ENCODE results near the gene SKIL. TPM values are rescaled to one million over a fixed set of nuclear protein-coding genes. Genes with fewer than 3 reads are reported as not detected.

SKIL gene
- total RNA-seq, 1 donor from 2014 or later, result 98.0 TPM

DNA sequence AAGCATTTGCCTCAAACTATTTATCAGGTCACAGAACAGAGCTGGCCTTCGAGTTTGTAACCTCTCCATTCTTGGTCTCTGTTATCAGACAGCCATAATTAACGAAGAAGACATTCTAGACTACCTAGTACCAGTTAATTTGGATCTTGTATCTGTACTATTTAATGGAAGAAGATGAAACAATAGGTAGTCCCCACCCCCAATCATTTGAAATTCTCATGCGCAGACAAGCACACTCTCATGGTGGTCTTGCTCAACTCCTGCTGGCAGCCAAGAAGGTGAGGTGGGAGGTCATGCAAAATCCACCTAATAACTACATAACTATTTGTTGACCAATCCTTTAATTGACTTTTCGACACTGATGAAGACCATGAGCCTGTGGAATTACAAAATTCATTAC, 2.8 kb upstream of the SKIL start:
- peak overlapping the region; percentile 82 for H3K27ac Mint-ChIP-seq
- no peak for DNase-seq (ENCODE audit: low spot score, unreplicated experiment)
- TF ChIP-seq, protein P1, sequence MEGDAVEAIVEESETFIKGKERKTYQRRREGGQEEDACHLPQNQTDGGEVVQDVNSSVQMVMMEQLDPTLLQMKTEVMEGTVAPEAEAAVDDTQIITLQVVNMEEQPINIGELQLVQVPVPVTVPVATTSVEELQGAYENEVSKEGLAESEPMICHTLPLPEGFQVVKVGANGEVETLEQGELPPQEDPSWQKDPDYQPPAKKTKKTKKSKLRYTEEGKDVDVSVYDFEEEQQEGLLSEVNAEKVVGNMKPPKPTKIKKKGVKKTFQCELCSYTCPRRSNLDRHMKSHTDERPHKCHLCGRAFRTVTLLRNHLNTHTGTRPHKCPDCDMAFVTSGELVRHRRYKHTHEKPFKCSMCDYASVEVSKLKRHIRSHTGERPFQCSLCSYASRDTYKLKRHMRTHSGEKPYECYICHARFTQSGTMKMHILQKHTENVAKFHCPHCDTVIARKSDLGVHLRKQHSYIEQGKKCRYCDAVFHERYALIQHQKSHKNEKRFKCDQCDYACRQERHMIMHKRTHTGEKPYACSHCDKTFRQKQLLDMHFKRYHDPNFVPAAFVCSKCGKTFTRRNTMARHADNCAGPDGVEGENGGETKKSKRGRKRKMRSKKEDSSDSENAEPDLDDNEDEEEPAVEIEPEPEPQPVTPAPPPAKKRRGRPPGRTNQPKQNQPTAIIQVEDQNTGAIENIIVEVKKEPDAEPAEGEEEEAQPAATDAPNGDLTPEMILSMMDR (IDR thresholded peaks at IDR 0.05; ENCODE audit: unreplicated experiment), result no peak
- peak overlapping the region; percentile 10 for H3K4me3 Mint-ChIP-seq (ENCODE audit: low read depth)
- peaks cover under 1% of the 10 kb centered on the region for H3K36me3 Mint-ChIP-seq (ENCODE audit: insufficient read depth)
- H3K4me1 Mint-ChIP-seq (ENCODE audit: low read depth), result peaks cover 43% of the 10 kb centered on the region
- no peaks in the 10 kb centered on the region for H3K27me3 Mint-ChIP-seq
- no peaks in the 10 kb centered on the region for H3K9me3 Mint-ChIP-seq (ENCODE audit: low read depth)

DNA sequence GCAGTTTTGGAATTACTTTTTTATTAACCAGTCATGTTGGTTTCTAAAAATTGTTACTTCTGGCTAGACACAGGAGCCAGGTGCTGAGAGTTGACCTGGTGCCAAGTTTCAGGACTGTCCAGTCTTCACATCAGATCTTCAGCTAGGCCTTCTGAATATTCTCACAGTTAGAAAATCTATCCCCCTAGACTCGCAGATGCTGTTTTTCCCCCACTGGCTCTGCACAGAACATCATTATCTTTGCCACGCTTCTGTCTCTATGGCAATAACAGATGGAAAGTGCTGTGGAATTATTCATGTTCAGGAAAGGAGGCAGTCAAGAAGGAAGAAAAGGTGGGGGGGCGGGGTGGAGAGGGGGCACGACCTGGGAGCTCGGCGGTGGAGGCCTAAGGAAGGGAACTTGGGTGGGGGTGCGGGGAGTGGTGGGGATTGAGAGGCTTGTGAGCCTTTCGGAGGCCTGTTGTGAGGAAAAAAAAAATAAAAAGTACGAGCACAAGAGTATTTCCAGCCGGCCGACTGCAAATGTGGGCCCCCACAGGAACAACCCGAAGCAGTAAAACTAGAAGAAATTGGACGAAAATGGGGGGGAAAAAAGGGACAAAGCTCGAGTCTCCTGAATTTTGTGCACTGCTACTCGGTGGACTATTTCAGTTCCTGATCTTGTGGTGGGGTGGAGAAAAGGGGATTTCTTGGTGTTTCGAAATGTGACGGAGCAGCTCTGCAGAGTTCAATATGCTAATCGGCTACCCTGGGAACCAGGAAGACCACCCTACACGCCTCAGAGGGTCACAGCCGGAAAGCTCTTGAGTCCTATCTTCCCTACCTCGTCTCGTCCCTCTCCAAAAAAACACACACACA, 1.5 kb upstream of the SKIL start:
- H3K36me3 Mint-ChIP-seq (ENCODE audit: insufficient read depth), result peaks cover 6% of the 10 kb centered on the region
- H3K4me1 Mint-ChIP-seq (ENCODE audit: low read depth), result peaks cover 47% of the 10 kb centered on the region
- peak overlapping the region; percentile 98 for H3K27ac Mint-ChIP-seq
- DNase-seq (ENCODE audit: low spot score, unreplicated experiment), result no peak
- H3K9me3 Mint-ChIP-seq (ENCODE audit: low read depth), result no peaks in the 10 kb centered on the region
- H3K27me3 Mint-ChIP-seq, result no peaks in the 10 kb centered on the region
- peak overlapping the region; percentile 71 for H3K4me3 Mint-ChIP-seq (ENCODE audit: low read depth)
- TF ChIP-seq, protein P1 (IDR thresholded peaks at IDR 0.05; ENCODE audit: unreplicated experiment), result no peak

DNA sequence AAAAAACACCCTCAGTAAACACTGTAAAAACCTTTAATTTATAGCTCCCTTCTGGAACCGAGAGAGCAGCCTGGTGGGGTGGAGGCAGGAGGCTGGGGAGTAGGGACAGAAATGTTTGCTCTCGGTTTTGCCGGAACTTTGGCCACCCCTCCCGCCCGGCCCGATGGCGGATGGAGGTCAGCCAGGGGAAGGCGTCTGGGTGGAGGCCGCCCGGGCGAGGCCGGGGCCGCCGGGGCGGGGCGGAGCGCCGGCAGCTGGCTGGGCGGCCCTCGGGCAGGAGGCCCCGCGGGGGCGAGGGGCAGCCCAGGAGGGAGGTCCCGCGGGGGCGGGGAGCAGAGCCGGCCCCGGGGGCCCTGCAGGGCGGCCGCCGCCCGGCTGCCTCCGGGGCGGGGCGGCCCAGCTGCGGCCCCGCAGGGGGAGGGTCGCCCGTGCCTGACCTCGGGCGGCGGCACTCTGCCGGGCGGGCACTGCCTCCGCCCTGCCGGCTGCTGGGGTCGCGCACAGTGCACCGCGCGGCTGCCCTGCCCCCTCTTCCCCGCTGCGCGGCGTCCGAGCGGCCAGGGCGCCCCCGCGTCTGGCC, 829 bp upstream of the SKIL start:
- TF ChIP-seq, protein P1 (IDR thresholded peaks at IDR 0.05; ENCODE audit: unreplicated experiment), result no peak
- peak overlapping the region; percentile 98 for H3K27ac Mint-ChIP-seq
- H3K4me1 Mint-ChIP-seq (ENCODE audit: low read depth), result peaks cover 52% of the 10 kb centered on the region

DNA sequence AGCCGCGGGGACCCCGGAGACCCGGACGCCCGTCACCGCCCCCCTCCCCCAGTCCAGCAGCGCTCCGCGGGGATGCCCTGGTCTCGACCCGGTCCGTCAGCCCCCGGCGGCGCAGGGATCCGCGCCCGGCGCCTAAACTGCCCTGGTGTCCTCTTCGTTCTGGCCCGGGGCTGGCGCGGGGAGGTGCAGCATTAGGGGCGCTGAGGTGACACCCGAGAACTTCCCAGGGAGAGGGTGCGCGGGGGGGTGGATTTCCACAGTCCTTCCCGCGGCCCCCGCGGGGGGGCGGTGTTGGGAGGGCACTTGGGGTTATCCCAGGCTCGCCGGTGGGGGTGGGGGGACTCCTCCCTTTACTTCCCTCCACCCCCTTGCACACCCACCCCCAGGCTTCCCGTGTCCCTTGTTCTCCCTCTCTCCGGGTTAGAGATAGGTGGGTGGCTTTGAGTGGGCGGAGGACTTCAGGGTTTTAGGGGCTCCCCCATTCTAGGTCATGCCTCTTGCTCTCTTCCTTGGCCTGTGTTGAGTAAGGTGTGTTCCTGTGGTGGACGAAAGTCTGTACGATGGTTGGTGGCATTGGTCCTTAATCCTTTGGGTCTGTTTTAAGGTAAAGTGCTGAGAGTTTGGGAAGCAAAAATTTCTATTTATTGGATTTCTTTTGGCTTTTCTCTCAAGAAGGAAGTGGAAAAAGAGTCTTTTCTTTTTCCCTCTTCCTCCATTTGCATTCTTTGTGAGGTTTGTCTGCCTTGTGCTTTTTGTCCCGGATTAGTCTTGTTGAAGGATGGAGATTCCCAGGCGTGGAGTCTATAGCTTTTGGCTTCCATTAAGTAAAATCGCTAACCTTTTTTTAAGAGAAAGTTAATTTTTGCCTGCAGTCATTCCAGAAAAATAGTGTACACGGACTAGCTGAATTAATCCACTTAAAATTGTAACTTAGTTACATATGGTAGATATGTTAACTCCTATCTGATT, 811 bp downstream of the SKIL start:
- Mint-ChIP-seq H3K4me3 (ENCODE audit: low read depth) (peak overlapping the region; percentile 94), H3K36me3 (ENCODE audit: insufficient read depth) (peaks cover 16% of the 10 kb centered on the region), H3K9me3 (ENCODE audit: low read depth) (no peaks in the 10 kb centered on the region), H3K27ac (peak overlapping the region; percentile 93), H3K27me3 (no peaks in the 10 kb centered on the region), H3K4me1 (ENCODE audit: low read depth) (peaks cover 55% of the 10 kb centered on the region)
- DNase-seq (ENCODE audit: low spot score, unreplicated experiment), result peak; percentile 87
- TF ChIP-seq, protein P1 (IDR thresholded peaks at IDR 0.05; ENCODE audit: unreplicated experiment), result peak; percentile 56

More for the DNA sequence above, 829 bp upstream of the SKIL start:
- DNase-seq (ENCODE audit: low spot score, unreplicated experiment), result peak; percentile 78
- peak overlapping the region; percentile 71 for H3K4me3 Mint-ChIP-seq (ENCODE audit: low read depth)
- no peaks in the 10 kb centered on the region for H3K27me3 Mint-ChIP-seq
- peaks cover 11% of the 10 kb centered on the region for H3K36me3 Mint-ChIP-seq (ENCODE audit: insufficient read depth)
- no peaks in the 10 kb centered on the region for H3K9me3 Mint-ChIP-seq (ENCODE audit: low read depth)
